ENCODE results near the gene TBCCD1.

The TBCCD1 gene

DNA sequence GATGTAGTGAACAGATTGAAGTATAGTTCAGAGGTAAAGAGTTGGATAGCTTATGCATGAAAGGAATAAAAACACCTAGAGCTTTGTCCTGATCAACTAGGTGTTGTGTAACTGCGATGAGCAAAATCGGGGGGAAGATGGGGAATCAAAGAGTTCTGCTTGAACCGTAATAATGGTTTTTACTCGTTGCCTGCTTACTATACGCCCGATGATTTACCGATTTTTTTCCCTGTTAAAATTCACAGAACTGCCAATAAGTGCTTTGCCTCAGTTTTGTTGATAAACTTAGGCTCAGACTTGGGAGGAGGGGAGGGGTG is 2.6 kb upstream of the TBCCD1 start:
- TF ChIP-seq, protein P1, sequence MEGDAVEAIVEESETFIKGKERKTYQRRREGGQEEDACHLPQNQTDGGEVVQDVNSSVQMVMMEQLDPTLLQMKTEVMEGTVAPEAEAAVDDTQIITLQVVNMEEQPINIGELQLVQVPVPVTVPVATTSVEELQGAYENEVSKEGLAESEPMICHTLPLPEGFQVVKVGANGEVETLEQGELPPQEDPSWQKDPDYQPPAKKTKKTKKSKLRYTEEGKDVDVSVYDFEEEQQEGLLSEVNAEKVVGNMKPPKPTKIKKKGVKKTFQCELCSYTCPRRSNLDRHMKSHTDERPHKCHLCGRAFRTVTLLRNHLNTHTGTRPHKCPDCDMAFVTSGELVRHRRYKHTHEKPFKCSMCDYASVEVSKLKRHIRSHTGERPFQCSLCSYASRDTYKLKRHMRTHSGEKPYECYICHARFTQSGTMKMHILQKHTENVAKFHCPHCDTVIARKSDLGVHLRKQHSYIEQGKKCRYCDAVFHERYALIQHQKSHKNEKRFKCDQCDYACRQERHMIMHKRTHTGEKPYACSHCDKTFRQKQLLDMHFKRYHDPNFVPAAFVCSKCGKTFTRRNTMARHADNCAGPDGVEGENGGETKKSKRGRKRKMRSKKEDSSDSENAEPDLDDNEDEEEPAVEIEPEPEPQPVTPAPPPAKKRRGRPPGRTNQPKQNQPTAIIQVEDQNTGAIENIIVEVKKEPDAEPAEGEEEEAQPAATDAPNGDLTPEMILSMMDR (conservative IDR thresholded peaks at IDR 0.05): no peak
- TF ChIP-seq ZFX (IDR thresholded peaks at IDR 0.05): no peak
- peak overlapping the region; percentile 78 for H3K27ac ChIP-seq

DNA sequence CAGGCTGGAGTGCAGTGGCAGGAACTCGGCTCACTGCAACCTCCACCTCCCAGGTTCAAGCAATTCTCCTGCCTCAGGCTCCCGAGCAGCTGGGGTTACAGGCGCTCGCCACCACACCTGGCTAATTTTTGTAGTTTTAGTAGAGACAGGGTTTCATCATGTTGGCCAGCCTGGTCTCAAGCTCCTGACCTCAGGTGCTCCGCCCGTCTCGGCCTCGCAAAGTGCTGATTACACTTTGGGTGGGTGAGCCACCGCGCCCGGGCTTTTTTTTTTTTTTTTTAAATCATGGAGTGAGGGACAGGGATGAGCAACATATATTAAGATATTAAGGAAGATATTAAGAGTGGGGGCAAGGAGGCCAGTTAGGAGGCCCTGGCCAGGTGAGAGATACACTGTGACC is 2.2 kb upstream of the TBCCD1 start:
- peak overlapping the region; percentile 78 for H3K27ac ChIP-seq

- no peak for TF ChIP-seq ZFX (IDR thresholded peaks at IDR 0.05)
- TF ChIP-seq, protein P1 (conservative IDR thresholded peaks at IDR 0.05): no peak; the same call in 1 of the 2 replicates
- peak overlapping the region; percentile 93 for H3K27ac ChIP-seq
These were observed 417 bp downstream of the TBCCD1 start for GRCh38 chr3:186566772-186567071.

DNA sequence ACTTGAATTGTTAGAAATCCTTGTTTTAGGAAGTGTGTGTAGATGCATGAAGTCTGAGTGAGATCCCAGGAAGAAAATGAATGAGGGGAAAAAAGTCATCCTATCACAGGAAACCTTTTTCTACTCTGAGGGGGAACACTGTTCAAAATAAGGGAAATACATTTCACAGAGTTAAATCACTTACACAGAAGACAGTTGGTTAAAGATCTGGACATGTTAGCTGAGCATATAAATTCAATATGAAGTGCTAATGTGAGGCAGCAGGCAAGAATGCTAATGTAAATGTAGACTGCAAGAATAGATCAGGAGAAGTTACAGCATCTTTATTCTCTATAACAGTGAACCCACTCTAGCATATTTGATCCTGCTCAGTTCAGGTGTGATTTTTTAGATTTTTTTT is 2.6 kb downstream of the TBCCD1 start:
- TF ChIP-seq ZFX (IDR thresholded peaks at IDR 0.05): no peak
- TF ChIP-seq, protein P1 (conservative IDR thresholded peaks at IDR 0.05): no peak
- no peak overlapping the region for H3K27ac ChIP-seq

GRCh38 chr3:186552408-186553031 is 14.6 kb downstream of the TBCCD1 start:
- no peak for TF ChIP-seq ZFX (IDR thresholded peaks at IDR 0.05)
- TF ChIP-seq, protein P1 (conservative IDR thresholded peaks at IDR 0.05): no peak
- H3K27ac ChIP-seq: no peak overlapping the region

- H3K27ac ChIP-seq: no peak overlapping the region
- TF ChIP-seq ZFX (IDR thresholded peaks at IDR 0.05): no peak
- TF ChIP-seq, protein P1 (conservative IDR thresholded peaks at IDR 0.05): no peak
These were observed 15.8 kb downstream of the TBCCD1 start for GRCh38 chr3:186551387-186551786.

DNA sequence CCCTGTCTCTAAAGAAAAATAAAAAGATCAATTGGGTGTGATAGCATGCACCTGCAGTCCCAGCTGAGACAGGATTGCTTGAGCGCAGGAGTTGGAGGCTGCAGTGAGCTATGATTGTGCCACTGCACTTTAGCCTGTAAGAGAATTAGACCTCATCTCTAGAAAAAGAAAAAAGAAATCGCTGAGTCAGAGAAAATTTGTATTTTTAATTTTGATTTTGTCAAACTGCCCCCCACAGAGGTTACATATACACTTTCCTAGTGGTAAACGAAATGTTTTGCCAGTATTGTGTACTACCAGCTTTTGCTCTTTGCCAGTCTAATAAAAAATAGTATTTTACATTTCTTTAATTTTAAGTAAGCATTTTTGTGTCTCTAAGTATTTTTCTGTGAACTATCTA is 17.6 kb downstream of the TBCCD1 start:
- TF ChIP-seq, protein P1 (conservative IDR thresholded peaks at IDR 0.05): no peak
- H3K27ac ChIP-seq: no peak overlapping the region

- H3K27ac ChIP-seq: no peak within 1 kb of the TSS
- no peak for TF ChIP-seq ZFX (IDR thresholded peaks at IDR 0.05)
- TF ChIP-seq, protein P1 (conservative IDR thresholded peaks at IDR 0.05): no peak
These were observed 22.9 kb downstream of the TBCCD1 start, which contains the start of gene CRYGS for GRCh38 chr3:186544281-186544680. TSS of gene CRYGS (minus strand) at chr3:186544380. CDS start at chr3:186544326, 54 bp downstream.

Measured in C4-2B (cell line).